Transverse colon (tissue), 4 donors: ENCODE results near the gene ARHGAP11A. TPM values are rescaled to one million over a fixed set of nuclear protein-coding genes. Genes with fewer than 3 reads are reported as not detected.
A peak's percentile ranks its signal among the peaks of the same experiment; 100 is the strongest.

Experiments used
- DNase-seq: peaks from one replicate; pipeline ENCODE4 v3.0.0-alpha.2; 2019
- H3K27ac ChIP-seq, 4 donors: fragments of 200-600 bp; sonication (generic); 2 replicates each; pipeline ENCODE4 v1.5.1; 2016 to 2018; ENCODE audit warnings: inconsistent platforms in 4 of 4
- H3K27me3 ChIP-seq: fragments of 200-600 bp; sonication (generic); 2 replicates; pipeline ENCODE4 v1.5.1; 2017; ENCODE audit warnings: inconsistent platforms
- H3K36me3 ChIP-seq, 4 donors: fragments of 200-600 bp; sonication (generic); 2 replicates each; pipeline ENCODE4 v1.5.1; 2017 to 2019; ENCODE audit warnings: inconsistent platforms in 4 of 4
- H3K4me1 ChIP-seq, 4 donors: fragments of 200-600 bp; sonication (generic); 2 replicates each; pipeline ENCODE4 v1.5.1; 2017 to 2020; ENCODE audit warnings: inconsistent platforms in 4 of 4
- H3K4me3 ChIP-seq, 4 donors: fragments of 200-600 bp; sonication (generic); 1 replicate in 1 of 4; 2 replicates in 3 of 4; pipeline versions ENCODE4 v1.5.1 to v1.6.1; 2017 to 2019; ENCODE audit warnings: inconsistent platforms in 4 of 4
- H3K9me3 ChIP-seq, 2 donors: fragments of 200-600 bp; sonication (generic); 2 replicates each; pipeline ENCODE4 v1.5.1; 2017 to 2019; ENCODE audit warnings: inconsistent platforms in 2 of 2
- EP300 ChIP-seq: sonication (generic); formaldehyde crosslinking; IDR thresholded peaks from one replicate; pipeline ENCODE4 v1.6.1; 2017; ENCODE audit warnings: antibody characterized with exemption, low read depth
- POLR2A ChIP-seq: fragments of 450-650 bp; IDR thresholded peaks from one replicate; pipeline ENCODE4 v1.6.1; 2016; ENCODE audit warnings: antibody characterized with exemption, mild to moderate bottlenecking, moderate library complexity
- POLR2AphosphoS5 ChIP-seq, 3 donors: sonication (generic); formaldehyde crosslinking; IDR thresholded peaks; one replicate each; pipeline ENCODE4 v1.6.1; 2016; ENCODE audit warnings: antibody characterized with exemption in 3 of 3
- WGBS, 2 donors: methylation state at CpG; one replicate each; pipeline ENCODE4 v1.1.5; 2018; ENCODE audit warnings: low coverage in 1 of 2; 5-methylcytosine and 5-hydroxymethylcytosine counted together
- in situ Hi-C, 4 donors: fragments of 200-750 bp; cut with MboI; loops; one replicate each; pipeline versions ENCODE4 v1.15.0 to v1.15.1; 2017; ENCODE audit warnings: low sequenced_read_pairs in 3 of 4, low pct_ligation_motif_present in 1 of 4, low pct_unique_long_range_greater_than_20kb in 1 of 4
- intact Hi-C: fragments of 100-400 bp; cut with DNase I; formaldehyde crosslinking; loops from one replicate; pipeline ENCODE4 v1.15.1; 2023; ENCODE audit warnings: low total_unique reads
- total RNA-seq, 4 donors: library from RNA; depleted of rRNA; stranded (reverse); fragments of >200 nt; gene quantifications; one replicate each; pipeline ENCODE4 v1.1.0, GENCODE V29; 2016
- TF ChIP-seq, protein P1 (sequence below), 5 experiments: fragments of 200-600 bp in 3 of 5; fragments of 450-650 bp in 2 of 5; sonication (generic) in 3 of 5; IDR thresholded peaks; 1 replicate in 2 of 5; 2 replicates in 3 of 5; pipeline ENCODE4 v1.5.1; 2016 to 2017; ENCODE audit warnings: antibody characterized with exemption in 5 of 5, inconsistent platforms in 3 of 5, mild to moderate bottlenecking in 2 of 5, moderate library complexity in 1 of 5

The ARHGAP11A gene
- total RNA-seq, 4 donors from 2014 or later = 0.75 to 7.4 (median 2.2) TPM

DNA sequence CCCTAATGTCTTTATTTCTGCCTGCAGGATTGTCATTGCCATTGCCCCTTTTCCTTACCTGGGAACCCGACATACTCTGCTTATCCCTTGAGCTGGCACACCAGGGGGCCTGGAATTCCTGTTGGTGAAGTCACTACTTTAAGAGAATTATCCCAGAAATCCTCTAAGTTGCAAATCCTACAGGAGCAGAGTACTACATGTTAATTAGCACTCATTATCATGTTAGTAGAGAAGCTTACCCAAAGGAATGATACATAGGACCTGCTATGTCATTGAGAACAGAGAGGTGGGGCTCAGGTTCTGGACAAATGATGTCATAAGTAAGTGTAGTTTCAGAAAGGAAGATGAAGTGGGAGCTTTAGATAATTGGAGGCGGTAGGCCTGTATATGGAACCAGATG, 53.6 kb downstream of the ARHGAP11A start:
- no peak overlapping the region for H3K27ac ChIP-seq
- DNase-seq = no peak
- H3K9me3 ChIP-seq = no peaks in the 10 kb centered on the region
- in situ Hi-C loops = loop anchor here (10.0 to 25.0 kb wide), 5 partner anchors 168 to 1043 kb away; no protein-coding TSS in a partner anchor
- TF ChIP-seq POLR2A (no peak), POLR2AphosphoS5 (IDR thresholded peaks at IDR 0.05) (no peak), EP300 (no peak)
- TF ChIP-seq, protein P1, sequence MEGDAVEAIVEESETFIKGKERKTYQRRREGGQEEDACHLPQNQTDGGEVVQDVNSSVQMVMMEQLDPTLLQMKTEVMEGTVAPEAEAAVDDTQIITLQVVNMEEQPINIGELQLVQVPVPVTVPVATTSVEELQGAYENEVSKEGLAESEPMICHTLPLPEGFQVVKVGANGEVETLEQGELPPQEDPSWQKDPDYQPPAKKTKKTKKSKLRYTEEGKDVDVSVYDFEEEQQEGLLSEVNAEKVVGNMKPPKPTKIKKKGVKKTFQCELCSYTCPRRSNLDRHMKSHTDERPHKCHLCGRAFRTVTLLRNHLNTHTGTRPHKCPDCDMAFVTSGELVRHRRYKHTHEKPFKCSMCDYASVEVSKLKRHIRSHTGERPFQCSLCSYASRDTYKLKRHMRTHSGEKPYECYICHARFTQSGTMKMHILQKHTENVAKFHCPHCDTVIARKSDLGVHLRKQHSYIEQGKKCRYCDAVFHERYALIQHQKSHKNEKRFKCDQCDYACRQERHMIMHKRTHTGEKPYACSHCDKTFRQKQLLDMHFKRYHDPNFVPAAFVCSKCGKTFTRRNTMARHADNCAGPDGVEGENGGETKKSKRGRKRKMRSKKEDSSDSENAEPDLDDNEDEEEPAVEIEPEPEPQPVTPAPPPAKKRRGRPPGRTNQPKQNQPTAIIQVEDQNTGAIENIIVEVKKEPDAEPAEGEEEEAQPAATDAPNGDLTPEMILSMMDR (IDR thresholded peaks at IDR 0.05) = no peak
- H3K27me3 ChIP-seq = no peaks in the 10 kb centered on the region
- no peak overlapping the region for H3K4me3 ChIP-seq
- intact Hi-C loops = no loop called here
- H3K4me1 ChIP-seq = no peaks in the 10 kb centered on the region
- 91 to 100% methylated on average over 1 to 2 of the region's 2 CpGs for WGBS, 2 donors
- H3K36me3 ChIP-seq = no peaks in the 10 kb centered on the region

DNA sequence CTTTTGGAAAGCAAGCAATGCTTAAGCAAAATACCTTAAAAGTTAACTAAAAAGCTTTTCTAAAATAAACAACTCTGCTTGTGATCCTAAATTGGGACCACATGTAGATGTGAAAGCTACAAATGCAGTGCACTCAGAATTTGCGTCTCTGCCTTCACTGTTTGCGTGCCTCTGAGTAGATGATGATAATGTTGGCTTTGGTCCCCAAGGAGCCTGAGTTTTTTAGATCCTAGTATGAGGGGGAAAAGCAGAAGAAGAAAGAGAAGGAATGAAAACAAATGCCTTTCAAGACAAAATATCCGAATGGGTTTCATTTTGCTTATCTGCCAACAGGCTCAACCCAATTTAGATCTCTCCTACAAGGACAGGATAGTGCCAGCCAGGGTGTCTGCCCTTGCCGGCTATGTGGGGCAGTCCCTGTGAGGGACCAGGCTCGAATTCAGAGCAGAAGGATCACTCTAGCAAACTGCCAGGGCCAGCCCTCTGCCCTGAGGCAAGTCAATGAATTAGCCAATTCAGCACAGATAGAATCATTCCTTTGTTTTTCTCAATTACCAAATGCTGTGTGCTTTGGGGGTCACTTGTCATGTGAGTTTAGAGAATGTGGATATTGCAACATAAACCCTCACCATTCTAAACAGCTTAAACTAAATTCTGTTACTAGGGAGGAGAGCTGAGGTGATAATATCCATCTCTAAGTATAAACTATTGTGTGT, 54.8 kb downstream of the ARHGAP11A start:
- in situ Hi-C loops (loop anchor here (10.0 to 25.0 kb wide), 5 partner anchors 167 to 1042 kb away; no protein-coding TSS in a partner anchor), intact Hi-C loops (no loop called here)
- Histone ChIP-seq H3K36me3 (no peaks in the 10 kb centered on the region), H3K4me3 (no peak overlapping the region), H3K27me3 (no peaks in the 10 kb centered on the region), H3K4me1 (no peaks in the 10 kb centered on the region), H3K9me3 (no peaks in the 10 kb centered on the region), H3K27ac (peak overlapping the region in 1 of 4 donors; percentile 16)
- WGBS, 2 donors = 47 to 86% methylated on average over 3 to 5 of the region's 5 CpGs
- TF ChIP-seq EP300 = no peak
- TF ChIP-seq POLR2AphosphoS5 (IDR thresholded peaks at IDR 0.05) = peak in 1 of 3 donors; percentile 14
- no peak for TF ChIP-seq POLR2A
- TF ChIP-seq, protein P1 (IDR thresholded peaks at IDR 0.05) = no peak
- no peak for DNase-seq

DNA sequence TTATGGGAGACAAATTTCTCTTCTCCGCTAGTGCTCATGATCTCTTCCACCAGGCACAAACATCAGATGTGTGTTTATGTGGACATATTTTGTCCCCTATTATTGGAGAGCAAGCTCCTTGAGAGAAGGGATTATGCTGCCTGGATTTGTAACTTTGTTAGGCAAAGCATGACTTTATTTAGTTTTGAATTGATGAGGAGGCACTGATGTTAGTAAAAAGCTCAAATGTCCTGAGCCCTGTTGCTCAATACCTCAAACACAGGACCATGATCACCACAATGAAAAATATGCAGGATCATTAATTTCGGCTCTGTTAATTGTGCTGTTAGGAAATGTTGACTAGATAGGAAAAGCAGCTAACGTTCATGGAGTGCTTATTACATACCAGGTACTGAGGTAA, 55.3 kb downstream of the ARHGAP11A start:
- H3K9me3 ChIP-seq = no peaks in the 10 kb centered on the region
- no peak for DNase-seq
- in situ Hi-C loops = loop anchor here (25.0 kb wide), 4 partner anchors 167 to 1042 kb away; no protein-coding TSS in a partner anchor
- intact Hi-C loops = no loop called here
- no peak for TF ChIP-seq POLR2A
- H3K4me3 ChIP-seq = no peak overlapping the region
- peak overlapping the region in 1 of 4 donors; percentile 2 for H3K27ac ChIP-seq
- WGBS, 2 donors = 74 to 94% methylated on average over 3 of the region's 3 CpGs
- H3K27me3 ChIP-seq = no peaks in the 10 kb centered on the region
- no peaks in the 10 kb centered on the region for H3K4me1 ChIP-seq
- H3K36me3 ChIP-seq = no peaks in the 10 kb centered on the region

DNA sequence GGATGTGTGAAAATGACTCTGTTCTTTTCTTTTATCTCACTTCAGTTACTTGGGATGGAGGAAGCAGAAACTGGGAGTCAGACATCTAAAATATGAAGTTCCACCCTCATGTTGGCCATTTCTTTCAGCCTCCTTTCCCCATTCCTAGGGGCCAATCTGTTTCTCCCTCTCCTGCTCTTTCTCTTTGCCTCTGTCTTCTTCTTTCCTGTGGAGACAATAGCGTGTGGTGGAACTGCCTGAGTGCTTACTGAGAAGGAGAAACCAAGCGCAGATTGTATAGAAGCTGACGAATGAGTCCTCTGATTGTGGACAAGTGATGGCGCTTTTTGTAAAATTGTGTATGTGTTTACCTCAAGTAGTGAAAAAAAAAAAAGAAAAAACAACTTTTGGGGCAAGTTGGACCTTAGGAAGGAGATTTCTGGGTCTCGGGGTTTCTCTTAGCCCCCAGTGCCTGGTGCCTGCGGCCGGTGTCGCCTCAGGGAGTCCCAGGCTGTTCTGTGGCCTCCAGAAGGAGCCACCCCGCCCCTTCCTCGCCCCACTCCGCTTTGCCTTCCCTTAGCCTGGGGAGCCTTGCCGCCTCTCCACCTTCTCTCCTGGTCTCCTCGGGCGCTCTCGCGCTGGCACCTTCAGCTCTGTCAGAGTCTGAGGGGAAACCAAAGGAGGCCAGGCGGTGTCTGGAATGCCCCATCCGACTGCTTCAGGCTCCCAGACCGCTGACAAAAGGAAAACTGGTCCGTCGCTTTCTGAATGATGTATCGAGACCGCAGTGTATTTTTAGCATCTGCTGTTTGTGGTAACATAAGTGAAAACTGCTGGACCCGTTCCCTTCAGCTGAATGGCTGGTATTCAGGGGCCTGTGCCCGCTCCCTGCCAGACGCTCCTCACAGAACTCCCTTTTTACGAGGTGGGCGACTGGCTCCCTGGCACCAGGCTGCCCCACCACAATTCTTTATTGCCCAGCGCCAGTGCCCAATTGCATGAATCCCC, 56.3 kb downstream of the ARHGAP11A start:
- in situ Hi-C loops = loop anchor here (25.0 kb wide), 4 partner anchors 166 to 1041 kb away; no protein-coding TSS in a partner anchor
- peaks cover 0 to 5% (median 0%) of the 10 kb centered on the region in 4 donors for H3K4me1 ChIP-seq
- H3K4me3 ChIP-seq = no peak overlapping the region
- peak overlapping the region in 1 of 4 donors; percentile 2 for H3K27ac ChIP-seq
- H3K27me3 ChIP-seq = no peaks in the 10 kb centered on the region
- no peaks in the 10 kb centered on the region for H3K36me3 ChIP-seq
- DNase-seq = no peak
- TF ChIP-seq POLR2AphosphoS5 (IDR thresholded peaks at IDR 0.05) = no peak
- TF ChIP-seq, protein P1 (IDR thresholded peaks at IDR 0.05) = no peak
- TF ChIP-seq EP300 = no peak
- TF ChIP-seq POLR2A = no peak
- intact Hi-C loops = no loop called here
- H3K9me3 ChIP-seq = no peaks in the 10 kb centered on the region
- 87 to 91% methylated on average over 15 to 29 of the region's 29 CpGs for WGBS, 2 donors
